Progenitor cell of endocrine pancreas (in vitro differentiated cells): ENCODE data around the gene XBP1. TPM values are rescaled to one million over a fixed set of nuclear protein-coding genes. Genes with fewer than 3 reads are reported as not detected.
"Not testable (repeated sequence)": the region's sequence is repeated elsewhere in the genome, so short reads cannot be mapped to it uniquely, and the experiment has no call there.

ENCODE experiments used
- DNase-seq: peaks from one replicate; pipeline ENCODE4 v3.0.0; 2021; ENCODE audit warnings: low spot score; ENCODE audit not compliant: unreplicated experiment
- H3K27ac Mint-ChIP-seq: 2 replicates; pipeline ENCODE4 v1.8.0; 2021; ENCODE audit warnings: mild to moderate bottlenecking, moderate library complexity, mixed read lengths
- H3K27me3 Mint-ChIP-seq: 2 replicates; pipeline ENCODE4 v1.8.0; 2021; ENCODE audit warnings: mixed read lengths
- H3K36me3 Mint-ChIP-seq: 2 replicates; pipeline ENCODE4 v1.8.0; 2022; ENCODE audit warnings: mixed read lengths; ENCODE audit not compliant: insufficient read depth
- H3K4me1 Mint-ChIP-seq: 2 replicates; pipeline ENCODE4 v1.8.0; 2021; ENCODE audit warnings: low read depth, mixed read lengths
- H3K4me3 Mint-ChIP-seq: 2 replicates; pipeline ENCODE4 v1.8.0; 2021; ENCODE audit warnings: low read depth, mild to moderate bottlenecking, moderate library complexity, mixed read lengths
- H3K9me3 Mint-ChIP-seq: 2 replicates; pipeline ENCODE4 v1.8.0; 2021; ENCODE audit warnings: low read depth, mixed read lengths
- total RNA-seq: library from RNA; stranded (reverse); gene quantifications from 2 replicates; pipeline ENCODE4 v1.2.1, GENCODE V29; 2021
- TF ChIP-seq, protein P1 (sequence below): fragments of 200-600 bp; sonication (generic); IDR thresholded peaks from one replicate; pipeline ENCODE4 v1.5.0; 2021; ENCODE audit warnings: antibody characterized with exemption, mild to moderate bottlenecking; ENCODE audit not compliant: unreplicated experiment

XBP1 gene
- total RNA-seq, 1 donor from 2014 or later = 126 TPM

DNA sequence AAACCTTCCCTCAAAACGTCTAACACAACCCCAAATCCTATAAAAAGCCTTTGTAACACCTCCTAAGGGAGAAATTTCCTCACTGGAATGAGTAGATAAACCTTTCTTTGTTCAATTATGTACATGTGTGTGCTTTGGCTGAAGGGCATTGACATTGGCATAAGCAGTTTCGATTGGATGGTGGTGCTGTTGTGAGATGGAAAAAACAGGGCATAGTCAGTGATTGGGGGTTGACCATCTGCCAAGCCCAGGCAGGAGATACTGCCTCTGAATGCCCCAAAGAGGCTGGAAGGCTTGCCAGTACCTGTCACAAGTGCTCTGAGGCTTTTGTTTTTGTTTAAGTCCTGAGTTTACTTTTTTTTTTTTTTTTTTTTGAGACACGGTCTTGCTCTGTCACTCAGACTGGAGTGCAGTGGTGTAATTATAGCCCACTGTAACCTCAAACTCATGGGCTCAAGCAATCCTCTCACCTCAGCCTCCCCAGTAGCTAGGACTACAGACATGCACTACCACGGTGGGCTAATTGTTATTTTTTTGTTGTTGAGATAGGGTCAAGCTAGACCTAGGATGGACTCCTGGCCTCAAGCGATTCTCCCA, 29.1 kb downstream of the XBP1 start:
- H3K4me3 Mint-ChIP-seq = no peak overlapping the region
- H3K36me3 Mint-ChIP-seq = peaks cover 15% of the 10 kb centered on the region
- peaks cover 11% of the 10 kb centered on the region for H3K4me1 Mint-ChIP-seq
- no peak overlapping the region for H3K27ac Mint-ChIP-seq
- TF ChIP-seq, protein P1, sequence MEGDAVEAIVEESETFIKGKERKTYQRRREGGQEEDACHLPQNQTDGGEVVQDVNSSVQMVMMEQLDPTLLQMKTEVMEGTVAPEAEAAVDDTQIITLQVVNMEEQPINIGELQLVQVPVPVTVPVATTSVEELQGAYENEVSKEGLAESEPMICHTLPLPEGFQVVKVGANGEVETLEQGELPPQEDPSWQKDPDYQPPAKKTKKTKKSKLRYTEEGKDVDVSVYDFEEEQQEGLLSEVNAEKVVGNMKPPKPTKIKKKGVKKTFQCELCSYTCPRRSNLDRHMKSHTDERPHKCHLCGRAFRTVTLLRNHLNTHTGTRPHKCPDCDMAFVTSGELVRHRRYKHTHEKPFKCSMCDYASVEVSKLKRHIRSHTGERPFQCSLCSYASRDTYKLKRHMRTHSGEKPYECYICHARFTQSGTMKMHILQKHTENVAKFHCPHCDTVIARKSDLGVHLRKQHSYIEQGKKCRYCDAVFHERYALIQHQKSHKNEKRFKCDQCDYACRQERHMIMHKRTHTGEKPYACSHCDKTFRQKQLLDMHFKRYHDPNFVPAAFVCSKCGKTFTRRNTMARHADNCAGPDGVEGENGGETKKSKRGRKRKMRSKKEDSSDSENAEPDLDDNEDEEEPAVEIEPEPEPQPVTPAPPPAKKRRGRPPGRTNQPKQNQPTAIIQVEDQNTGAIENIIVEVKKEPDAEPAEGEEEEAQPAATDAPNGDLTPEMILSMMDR = no peak
- H3K27me3 Mint-ChIP-seq = no peaks in the 10 kb centered on the region
- H3K9me3 Mint-ChIP-seq = peaks cover 5% of the 10 kb centered on the region
- no peak for DNase-seq

DNA sequence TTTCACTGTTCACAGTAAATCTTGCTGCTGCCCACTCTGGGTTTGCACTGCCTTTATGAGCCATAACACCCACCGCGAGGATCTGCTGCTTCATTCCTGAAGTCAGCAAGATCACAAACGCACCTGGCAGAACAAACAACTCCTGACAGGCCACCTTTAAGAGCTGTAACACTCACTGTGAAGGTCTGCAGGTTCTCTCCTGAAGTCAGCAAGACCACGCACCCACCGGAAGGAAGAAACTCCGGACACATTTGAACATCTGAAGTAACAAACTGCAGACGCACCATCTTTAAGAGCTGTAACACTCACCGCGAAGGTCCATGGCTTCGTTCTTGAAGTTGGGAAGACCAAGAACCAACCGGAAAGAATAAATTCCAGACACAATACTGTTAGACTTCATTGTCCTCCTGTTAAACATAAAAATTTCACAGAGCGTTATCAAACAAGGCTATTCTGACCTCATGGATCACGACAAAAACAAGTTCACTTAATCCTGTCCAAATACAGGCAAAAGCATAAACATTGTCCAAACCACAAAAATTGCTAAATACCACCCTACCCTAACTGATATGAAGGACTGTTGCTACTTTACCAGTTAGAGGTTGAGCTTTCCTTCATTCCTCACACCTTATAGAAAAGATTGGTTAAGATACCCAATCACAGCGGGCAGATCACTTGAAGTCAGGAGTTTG, 30.8 kb downstream of the XBP1 start:
- TF ChIP-seq, protein P1 = no peak
- peaks cover 5% of the 10 kb centered on the region for H3K9me3 Mint-ChIP-seq

DNA sequence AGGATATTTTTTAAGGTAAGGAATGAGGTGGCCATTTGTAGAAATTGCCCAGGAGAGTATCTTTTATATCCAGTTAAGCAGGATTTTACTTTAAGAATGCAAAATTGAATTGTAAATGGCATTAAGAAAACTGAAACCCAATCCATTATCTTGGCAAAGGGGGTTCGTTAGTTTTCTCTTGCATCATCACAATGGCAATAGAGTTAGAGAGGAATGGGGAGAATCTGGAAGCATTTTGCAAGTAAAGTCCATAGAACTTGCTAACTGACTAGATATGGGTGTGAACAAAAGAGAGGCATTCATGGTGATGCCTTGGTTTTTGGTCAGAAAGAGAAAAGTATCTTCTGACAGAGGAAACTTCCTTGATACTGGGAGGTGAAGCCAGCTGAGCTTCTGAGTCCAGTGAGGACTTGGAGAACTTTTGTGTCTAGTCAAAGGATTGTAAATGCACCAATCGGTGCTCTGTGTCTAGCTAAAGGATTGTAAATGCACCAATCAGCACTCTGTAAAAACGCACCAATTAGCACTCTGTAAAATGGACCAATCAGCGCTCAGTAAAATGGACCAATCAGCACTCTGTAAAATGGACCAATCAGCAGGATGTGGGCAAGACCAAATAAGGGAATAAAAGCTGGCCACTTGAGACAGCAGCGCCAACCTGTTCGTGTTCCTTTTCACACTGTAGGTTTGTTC, 31.5 kb downstream of the XBP1 start:
- Mint-ChIP-seq H3K36me3 (peaks cover 4% of the 10 kb centered on the region), H3K27ac (no peak overlapping the region), H3K4me1 (peaks cover 7% of the 10 kb centered on the region), H3K4me3 (no peak overlapping the region), H3K9me3 (peaks cover 5% of the 10 kb centered on the region), H3K27me3 (no peaks in the 10 kb centered on the region)
- DNase-seq = no peak
- TF ChIP-seq, protein P1 = no peak

More for the DNA sequence above, 30.8 kb downstream of the XBP1 start:
- H3K36me3 Mint-ChIP-seq = peaks cover 6% of the 10 kb centered on the region
- H3K4me1 Mint-ChIP-seq = peaks cover 8% of the 10 kb centered on the region
- H3K27ac Mint-ChIP-seq = no peak overlapping the region
- no peaks in the 10 kb centered on the region for H3K27me3 Mint-ChIP-seq
- DNase-seq = no peak
- no peak overlapping the region for H3K4me3 Mint-ChIP-seq

DNA sequence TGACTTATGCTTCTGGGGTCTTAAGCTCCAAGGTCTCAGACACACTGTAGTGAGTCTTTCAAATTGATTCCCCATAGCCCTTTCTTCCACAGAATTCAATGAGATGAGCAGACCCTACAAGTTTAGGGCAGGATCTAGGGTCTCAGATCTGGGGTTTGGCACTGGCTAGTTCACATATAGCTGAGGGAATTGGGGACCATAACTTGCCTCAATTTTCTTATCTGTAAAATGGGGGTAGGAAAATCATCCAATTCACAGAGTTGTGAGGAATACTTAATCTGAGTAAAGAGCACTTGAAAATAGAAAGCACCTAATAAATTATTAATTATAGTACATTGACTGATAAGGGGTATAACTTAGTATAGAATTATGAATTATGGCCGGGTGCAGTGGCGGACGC, 33.7 kb downstream of the XBP1 start:
- H3K27me3 Mint-ChIP-seq = no peaks in the 10 kb centered on the region
- H3K4me3 Mint-ChIP-seq = no peak overlapping the region
- TF ChIP-seq, protein P1 = no peak
- H3K36me3 Mint-ChIP-seq = no peaks in the 10 kb centered on the region
- no peak overlapping the region for H3K27ac Mint-ChIP-seq
- DNase-seq = no peak
- H3K9me3 Mint-ChIP-seq = peaks cover 5% of the 10 kb centered on the region
- H3K4me1 Mint-ChIP-seq = no peaks in the 10 kb centered on the region

DNA sequence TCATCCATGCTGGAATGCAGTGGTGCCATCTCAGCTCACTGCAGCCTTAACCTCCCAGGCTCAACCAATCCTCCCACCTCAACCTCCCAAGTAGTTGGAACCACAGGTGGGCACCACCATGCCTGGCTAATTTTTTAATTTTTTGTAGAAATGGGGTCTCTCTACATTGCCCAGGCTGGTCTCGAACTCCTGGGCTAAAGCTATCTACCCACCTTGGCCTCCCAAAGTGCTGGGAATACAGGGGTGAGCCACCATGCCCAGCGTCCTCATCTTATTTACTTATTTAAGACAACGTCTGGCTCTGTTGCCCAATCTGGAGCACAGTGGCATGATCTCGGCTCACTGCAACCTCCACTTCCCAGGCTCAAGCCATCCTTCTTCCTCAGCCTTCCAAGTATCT, 38.4 kb downstream of the XBP1 start:
- H3K4me1 Mint-ChIP-seq, H3K4me3 Mint-ChIP-seq, H3K36me3 Mint-ChIP-seq, H3K9me3 Mint-ChIP-seq, H3K27ac Mint-ChIP-seq, DNase-seq, H3K27me3 Mint-ChIP-seq: not testable (repeated sequence)
